Measurements from ENCODE around the gene CLCF1.
A peak's percentile ranks its signal among the peaks of the same experiment; 100 is the strongest.
"Not testable (repeated sequence)": the region's sequence is repeated elsewhere in the genome, so short reads cannot be mapped to it uniquely, and the experiment has no call there.

The CLCF1 gene

GRCh38 chr11:67405688-67406339, 32.4 kb upstream of the CLCF1 start:
- TF ChIP-seq JUND (IDR thresholded peaks at IDR 0.05; ENCODE audit: low read depth): no peak
- in situ Hi-C loops (cut with HindIII; ENCODE audit: low pct_unique_long_range_greater_than_20kb, low sequenced_read_pairs): no loop called here
- DNase-seq (ENCODE audit: low read depth in 1 of 2, low spot score in 1 of 2): no peak

- in situ Hi-C loops (cut with HindIII; ENCODE audit: low pct_unique_long_range_greater_than_20kb, low sequenced_read_pairs): no loop called here
- no peak for TF ChIP-seq JUND (IDR thresholded peaks at IDR 0.05; ENCODE audit: low read depth)
- DNase-seq (ENCODE audit: low read depth in 1 of 2, low spot score in 1 of 2): no peak
Observed at GRCh38 chr11:67405196-67405567, 31.8 kb upstream of the CLCF1 start.

- TF ChIP-seq JUND (IDR thresholded peaks at IDR 0.05; ENCODE audit: low read depth): no peak
- in situ Hi-C loops (cut with HindIII; ENCODE audit: low pct_unique_long_range_greater_than_20kb, low sequenced_read_pairs): no loop called here
- no peak for DNase-seq (ENCODE audit: low read depth in 1 of 2, low spot score in 1 of 2)
Observed at GRCh38 chr11:67404515-67405195, 31.3 kb upstream of the CLCF1 start.

- DNase-seq (ENCODE audit: low read depth in 1 of 2, low spot score in 1 of 2); in situ Hi-C loops (cut with HindIII; ENCODE audit: low pct_unique_long_range_greater_than_20kb, low sequenced_read_pairs): not testable (repeated sequence)
Observed at GRCh38 chr11:67403085-67403484, 29.7 kb upstream of the CLCF1 start.

GRCh38 chr11:67402192-67402839, 28.9 kb upstream of the CLCF1 start:
- in situ Hi-C loops (cut with HindIII; ENCODE audit: low pct_unique_long_range_greater_than_20kb, low sequenced_read_pairs); DNase-seq (ENCODE audit: low read depth in 1 of 2, low spot score in 1 of 2): not testable (repeated sequence)

- TF ChIP-seq JUND (IDR thresholded peaks at IDR 0.05; ENCODE audit: low read depth): no peak
- in situ Hi-C loops (cut with HindIII; ENCODE audit: low pct_unique_long_range_greater_than_20kb, low sequenced_read_pairs): no loop called here
Observed at GRCh38 chr11:67401495-67402191, 28.2 kb upstream of the CLCF1 start, which contains the start of gene PPP1CA. TSS of gene PPP1CA (minus strand) at chr11:67401858. CDS start at chr11:67401782, 76 bp downstream.

GRCh38 chr11:67400942-67401494, 27.6 kb upstream of the CLCF1 start:
- TF ChIP-seq JUND (IDR thresholded peaks at IDR 0.05; ENCODE audit: low read depth): no peak
- in situ Hi-C loops (cut with HindIII; ENCODE audit: low pct_unique_long_range_greater_than_20kb, low sequenced_read_pairs): no loop called here
- DNase-seq (ENCODE audit: low read depth in 1 of 2, low spot score in 1 of 2): no peak

More at GRCh38 chr11:67401495-67402191, 28.2 kb upstream of the CLCF1 start, which contains the start of gene PPP1CA:
- DNase-seq (ENCODE audit: low read depth in 1 of 2, low spot score in 1 of 2): peak; percentile 94 to 97

GRCh38 chr11:67400251-67400941, 27.0 kb upstream of the CLCF1 start:
- TF ChIP-seq JUND (IDR thresholded peaks at IDR 0.05; ENCODE audit: low read depth): no peak
- in situ Hi-C loops (cut with HindIII; ENCODE audit: low pct_unique_long_range_greater_than_20kb, low sequenced_read_pairs): no loop called here
- DNase-seq (ENCODE audit: low read depth in 1 of 2, low spot score in 1 of 2): no peak

- no peak for TF ChIP-seq JUND (IDR thresholded peaks at IDR 0.05; ENCODE audit: low read depth)
- DNase-seq (ENCODE audit: low read depth in 1 of 2, low spot score in 1 of 2): no peak
- in situ Hi-C loops (cut with HindIII; ENCODE audit: low pct_unique_long_range_greater_than_20kb, low sequenced_read_pairs): no loop called here
Observed at GRCh38 chr11:67398661-67399563, 25.5 kb upstream of the CLCF1 start.

GRCh38 chr11:67397986-67398660, 24.7 kb upstream of the CLCF1 start:
- no peak for TF ChIP-seq JUND (IDR thresholded peaks at IDR 0.05; ENCODE audit: low read depth)

GRCh38 chr11:67397536-67397935, 24.1 kb upstream of the CLCF1 start:
- no peak for TF ChIP-seq JUND (IDR thresholded peaks at IDR 0.05; ENCODE audit: low read depth)
- in situ Hi-C loops (cut with HindIII; ENCODE audit: low pct_unique_long_range_greater_than_20kb, low sequenced_read_pairs): no loop called here
- no peak for DNase-seq (ENCODE audit: low read depth in 1 of 2, low spot score in 1 of 2)

More at GRCh38 chr11:67397986-67398660, 24.7 kb upstream of the CLCF1 start:
- in situ Hi-C loops (cut with HindIII; ENCODE audit: low pct_unique_long_range_greater_than_20kb, low sequenced_read_pairs): no loop called here
- DNase-seq (ENCODE audit: low read depth in 1 of 2, low spot score in 1 of 2): no peak
